Type B pancreatic cell (in vitro differentiated cells): ENCODE results near the gene USP48. TPM values are rescaled to one million over a fixed set of nuclear protein-coding genes. Genes with fewer than 3 reads are reported as not detected.
"Not testable (repeated sequence)": the region's sequence is repeated elsewhere in the genome, so short reads cannot be mapped to it uniquely, and the experiment has no call there.

Source experiments
- DNase-seq: peaks from one replicate; pipeline ENCODE4 v3.0.0; 2021; ENCODE audit warnings: mixed read lengths; ENCODE audit not compliant: unreplicated experiment; ENCODE audit errors: extremely low spot score
- H3K27ac Mint-ChIP-seq: 2 replicates; pipeline ENCODE4 v1.8.0; 2021; ENCODE audit warnings: mild to moderate bottlenecking, mixed read lengths
- H3K27me3 Mint-ChIP-seq: 2 replicates; pipeline ENCODE4 v1.8.0; 2021; ENCODE audit warnings: mixed read lengths
- H3K36me3 Mint-ChIP-seq: 2 replicates; pipeline ENCODE4 v1.8.0; 2021; ENCODE audit warnings: mixed read lengths
- H3K4me1 Mint-ChIP-seq: one replicate; pipeline ENCODE4 v1.8.0; 2021; ENCODE audit warnings: mixed read lengths; ENCODE audit not compliant: unreplicated experiment
- H3K4me3 Mint-ChIP-seq: 2 replicates; pipeline ENCODE4 v1.8.0; 2021; ENCODE audit warnings: mild to moderate bottlenecking, mixed read lengths
- H3K9me3 Mint-ChIP-seq: 2 replicates; pipeline ENCODE4 v1.8.0; 2021; ENCODE audit warnings: mixed read lengths
- total RNA-seq: library from RNA; stranded (reverse); gene quantifications from 2 replicates; pipeline ENCODE4 v1.2.1, GENCODE V29; 2021; ENCODE audit warnings: low replicate concordance
- TF ChIP-seq, protein P1 (sequence below): fragments of 200-600 bp; sonication (generic); conservative IDR thresholded peaks from 2 replicates; pipeline ENCODE4 v1.5.0; 2021; ENCODE audit warnings: antibody characterized with exemption, mild to moderate bottlenecking

Gene USP48
- total RNA-seq, 1 donor from 2014 or later: 66.7 TPM

DNA sequence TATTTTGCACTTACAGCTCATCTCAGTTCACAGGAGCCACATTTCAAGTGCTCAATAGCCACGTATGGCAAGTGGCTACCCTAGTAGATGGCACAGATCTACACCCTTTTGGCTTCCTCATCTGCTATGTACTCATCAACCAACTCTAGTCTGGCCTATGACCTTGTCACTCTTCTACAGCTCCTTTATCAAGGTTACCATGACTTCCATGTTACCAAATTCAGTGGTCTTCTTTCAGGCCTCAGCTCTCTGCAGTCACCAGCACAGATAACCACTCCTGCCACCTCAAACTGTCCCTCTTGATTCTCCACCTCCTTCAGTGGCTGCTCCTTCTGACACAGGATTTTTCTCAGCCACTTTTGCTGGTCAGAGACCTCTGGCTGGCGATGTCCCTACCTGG is 11.7 kb upstream of the USP48 start:
- Mint-ChIP-seq H3K27me3 (peaks cover 3% of the 10 kb centered on the region), H3K36me3 (no peaks in the 10 kb centered on the region), H3K4me3 (no peak overlapping the region), H3K27ac (no peak overlapping the region), H3K9me3 (no peaks in the 10 kb centered on the region), H3K4me1 (no peaks in the 10 kb centered on the region)
- DNase-seq: no peak
- TF ChIP-seq, protein P1, sequence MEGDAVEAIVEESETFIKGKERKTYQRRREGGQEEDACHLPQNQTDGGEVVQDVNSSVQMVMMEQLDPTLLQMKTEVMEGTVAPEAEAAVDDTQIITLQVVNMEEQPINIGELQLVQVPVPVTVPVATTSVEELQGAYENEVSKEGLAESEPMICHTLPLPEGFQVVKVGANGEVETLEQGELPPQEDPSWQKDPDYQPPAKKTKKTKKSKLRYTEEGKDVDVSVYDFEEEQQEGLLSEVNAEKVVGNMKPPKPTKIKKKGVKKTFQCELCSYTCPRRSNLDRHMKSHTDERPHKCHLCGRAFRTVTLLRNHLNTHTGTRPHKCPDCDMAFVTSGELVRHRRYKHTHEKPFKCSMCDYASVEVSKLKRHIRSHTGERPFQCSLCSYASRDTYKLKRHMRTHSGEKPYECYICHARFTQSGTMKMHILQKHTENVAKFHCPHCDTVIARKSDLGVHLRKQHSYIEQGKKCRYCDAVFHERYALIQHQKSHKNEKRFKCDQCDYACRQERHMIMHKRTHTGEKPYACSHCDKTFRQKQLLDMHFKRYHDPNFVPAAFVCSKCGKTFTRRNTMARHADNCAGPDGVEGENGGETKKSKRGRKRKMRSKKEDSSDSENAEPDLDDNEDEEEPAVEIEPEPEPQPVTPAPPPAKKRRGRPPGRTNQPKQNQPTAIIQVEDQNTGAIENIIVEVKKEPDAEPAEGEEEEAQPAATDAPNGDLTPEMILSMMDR: no peak

DNA sequence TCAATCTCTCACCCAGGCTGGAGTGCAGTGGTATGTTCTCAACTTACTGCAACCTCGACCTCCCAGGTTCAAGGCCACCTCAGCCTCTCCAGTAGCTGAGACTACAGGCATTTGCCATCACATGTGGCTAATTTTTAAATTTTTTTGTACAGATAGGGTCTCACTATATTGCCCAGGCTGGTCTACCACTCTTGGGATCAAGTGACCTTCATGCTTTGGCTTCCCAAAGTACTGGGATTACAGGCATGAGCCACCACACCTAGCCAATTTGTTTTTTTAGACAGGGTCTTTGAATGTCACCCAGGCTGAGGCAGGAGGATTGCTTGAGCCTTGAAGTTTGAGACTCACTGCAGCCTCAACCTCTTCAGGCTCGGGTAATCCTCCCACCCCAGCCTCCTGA is 10.2 kb upstream of the USP48 start:
- no peak overlapping the region for H3K27ac Mint-ChIP-seq
- H3K9me3 Mint-ChIP-seq: no peaks in the 10 kb centered on the region
- no peaks in the 10 kb centered on the region for H3K4me1 Mint-ChIP-seq
- no peaks in the 10 kb centered on the region for H3K36me3 Mint-ChIP-seq
- H3K27me3 Mint-ChIP-seq: peaks cover 3% of the 10 kb centered on the region
- DNase-seq: no peak
- no peak overlapping the region for H3K4me3 Mint-ChIP-seq
- TF ChIP-seq, protein P1: no peak

DNA sequence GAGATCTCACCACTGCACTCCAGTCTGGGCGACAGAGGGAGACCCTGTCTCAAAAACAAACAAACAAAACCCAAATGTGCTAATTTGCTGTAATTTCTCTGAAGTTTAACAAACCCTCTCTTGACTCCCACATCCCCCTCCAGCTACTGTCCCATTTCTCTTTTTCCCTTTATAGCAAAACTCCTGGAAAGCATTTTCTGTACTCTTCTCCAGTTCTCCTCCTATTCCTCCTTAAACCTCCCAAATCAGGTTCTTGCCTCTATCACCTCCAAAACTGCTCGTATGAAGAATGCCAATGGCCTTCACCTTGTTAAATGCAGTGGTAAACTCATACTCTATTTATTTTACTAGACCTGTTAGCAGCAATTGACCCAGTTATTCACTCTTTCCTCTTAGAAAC is 3.7 kb upstream of the USP48 start:
- H3K4me3 Mint-ChIP-seq: no peak overlapping the region
- no peak overlapping the region for H3K27ac Mint-ChIP-seq
- no peaks in the 10 kb centered on the region for H3K36me3 Mint-ChIP-seq
- DNase-seq: no peak
- TF ChIP-seq, protein P1: no peak
- peaks cover 6% of the 10 kb centered on the region for H3K4me1 Mint-ChIP-seq
- H3K27me3 Mint-ChIP-seq: peaks cover 3% of the 10 kb centered on the region
- H3K9me3 Mint-ChIP-seq: no peaks in the 10 kb centered on the region

DNA sequence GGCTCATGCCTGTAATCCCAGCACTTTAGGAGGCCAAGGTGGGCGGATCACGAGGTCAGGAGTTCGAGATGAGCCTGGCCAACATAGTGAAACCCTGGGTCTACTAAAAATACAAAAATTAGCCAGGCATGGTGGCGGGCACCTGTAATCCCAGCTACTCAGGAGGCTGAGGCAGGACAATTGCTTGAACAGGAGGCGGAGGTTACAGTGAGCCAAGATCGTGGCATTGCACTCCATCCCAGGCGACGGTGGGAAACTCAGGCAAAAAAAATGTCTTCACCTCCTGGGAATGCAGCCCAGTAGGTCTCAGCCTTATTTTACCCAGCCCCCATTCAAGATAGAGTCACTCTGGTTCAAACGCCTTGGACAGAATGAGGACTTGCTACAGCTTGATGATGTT is 2.8 kb upstream of the USP48 start:
- not testable (repeated sequence) for H3K27ac Mint-ChIP-seq, H3K4me3 Mint-ChIP-seq, DNase-seq, H3K36me3 Mint-ChIP-seq, H3K27me3 Mint-ChIP-seq, H3K9me3 Mint-ChIP-seq, H3K4me1 Mint-ChIP-seq

DNA sequence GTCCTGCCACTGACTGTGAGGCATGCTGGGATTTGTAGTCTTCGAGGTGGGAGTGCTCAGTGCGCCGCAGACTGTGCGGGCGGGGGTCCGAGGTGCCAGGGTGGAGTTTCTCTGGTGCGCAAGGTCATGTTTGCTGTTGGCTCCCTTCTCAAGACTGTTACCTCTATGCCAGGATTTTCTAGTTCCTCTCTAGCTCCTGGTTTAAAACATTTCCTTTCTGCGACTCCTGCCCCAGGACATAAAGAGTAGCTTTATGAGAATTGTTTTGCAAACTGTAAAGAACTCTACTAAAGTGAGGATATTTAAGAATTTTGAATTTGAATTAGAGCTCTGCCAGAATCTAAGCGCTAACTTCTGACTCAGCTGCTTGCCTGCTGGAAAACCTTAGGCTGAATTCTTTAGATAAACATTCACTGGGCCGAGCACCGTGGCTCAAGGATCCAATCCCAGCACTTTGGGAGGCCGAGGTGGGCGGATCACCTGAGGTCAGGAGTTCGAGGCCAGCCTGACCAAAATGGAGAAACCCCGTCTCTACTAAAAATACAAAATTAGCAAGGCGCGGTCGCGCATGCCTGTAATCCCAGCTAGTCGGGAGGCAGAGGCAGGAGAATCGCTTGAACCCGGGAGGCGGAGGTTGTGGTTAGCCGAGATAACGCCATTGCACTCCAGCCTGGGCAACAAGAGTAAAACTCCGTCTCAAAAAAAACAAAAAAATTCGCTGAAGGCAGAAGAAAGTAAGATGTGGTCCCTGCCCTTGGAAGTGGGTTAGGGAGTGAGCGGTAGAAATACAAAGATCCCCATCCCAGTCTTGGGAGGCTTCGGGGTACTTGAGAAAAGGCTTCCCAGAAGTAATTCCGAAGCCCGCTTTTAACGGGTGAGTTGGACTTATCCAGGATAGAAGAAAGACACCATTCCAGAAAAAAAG is 992 bp upstream of the USP48 start:
- peak; percentile 91 for DNase-seq
- Mint-ChIP-seq H3K36me3 (peaks cover 11% of the 10 kb centered on the region), H3K9me3 (no peaks in the 10 kb centered on the region), H3K4me1 (peaks cover 17% of the 10 kb centered on the region), H3K27me3 (no peaks in the 10 kb centered on the region), H3K27ac (peak overlapping the region; percentile 100), H3K4me3 (peak overlapping the region; percentile 93)
- TF ChIP-seq, protein P1: no peak

DNA sequence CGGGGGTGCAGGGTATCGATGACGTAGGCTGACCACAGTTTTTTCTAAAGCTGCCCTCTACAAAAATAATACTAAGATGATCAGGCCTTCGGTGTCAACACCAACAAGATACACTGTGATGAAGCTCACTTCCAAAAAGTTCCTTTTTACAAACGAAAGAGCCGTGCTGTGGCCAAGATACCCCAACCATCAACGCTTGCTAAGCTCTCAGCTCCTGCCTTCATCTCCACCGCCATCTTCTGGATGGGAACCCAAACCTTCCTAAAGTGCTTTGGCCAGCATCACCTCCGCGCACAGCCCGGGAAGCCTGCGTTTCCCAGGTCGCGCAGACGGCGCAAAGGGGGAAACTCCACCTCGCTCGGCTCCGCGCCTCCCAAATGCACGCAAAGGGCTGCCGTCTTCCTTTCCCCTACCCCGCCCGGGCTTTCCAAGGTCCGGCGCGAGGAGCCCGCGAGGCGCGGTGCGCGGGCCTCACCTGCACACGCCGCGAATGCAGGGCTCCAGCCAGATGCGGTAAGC is 541 bp downstream of the USP48 start:
- H3K36me3 Mint-ChIP-seq: peaks cover 15% of the 10 kb centered on the region
- H3K27me3 Mint-ChIP-seq: no peaks in the 10 kb centered on the region
- H3K4me1 Mint-ChIP-seq: peaks cover 17% of the 10 kb centered on the region
- no peaks in the 10 kb centered on the region for H3K9me3 Mint-ChIP-seq
- TF ChIP-seq, protein P1: no peak
- H3K27ac Mint-ChIP-seq: peak overlapping the region; percentile 100
- no peak for DNase-seq
- H3K4me3 Mint-ChIP-seq: peak overlapping the region; percentile 93
